ENCODE measurements around the gene CNOT3. TPM values are rescaled to one million over a fixed set of nuclear protein-coding genes. Genes with fewer than 3 reads are reported as not detected.

CNOT3 gene
- total and polyA plus RNA-seq, 8 donors: 35.2 to 75.0 (median 61.5) TPM

- H3K27me3 ChIP-seq: no peaks in the 10 kb centered on the region
- peaks cover 81 to 86% of the 10 kb centered on the region in 2 donors for H3K4me1 ChIP-seq
- no peak for DNase-seq
- no peaks in the 10 kb centered on the region for H3K9me3 ChIP-seq
- H3K4me3 ChIP-seq: peak overlapping the region in 1 of 2 donors; percentile 90
- TF ChIP-seq CTCF (IDR thresholded peaks at IDR 0.05): no peak
- peaks cover 3 to 77% of the 10 kb centered on the region in 2 donors for H3K36me3 ChIP-seq
- intact Hi-C loops (cut with DNase I): no loop called here
- ATAC-seq: no peak
- peak overlapping the region in 1 of 2 donors; percentile 97 for H3K27ac ChIP-seq
Observed at GRCh38 chr19:54204767-54205468, 67.4 kb downstream of the CNOT3 start.

Other genes starting within 250 kb of the CNOT3 start
- gene CACNG7, start 228.5 kb upstream of the CNOT3 start, total RNA-seq: not detected
- under 1 TPM in 1 of 6 donors, not detected in 5; 0.06 TPM for gene CACNG7, start 228.5 kb upstream of the CNOT3 start, polyA plus RNA-seq (ENCODE audit: insufficient read length in 6 of 6)
- under 1 TPM in 1 of 2 donors, not detected in 1; 0.03 TPM for gene CACNG8, start 174.8 kb upstream of the CNOT3 start, total RNA-seq
- under 1 TPM; 0.04 to 0.15 (median 0.09) TPM for gene CACNG8, start 174.8 kb upstream of the CNOT3 start, polyA plus RNA-seq (ENCODE audit: insufficient read length in 6 of 6)
- gene CACNG6, start 146.1 kb upstream of the CNOT3 start, total RNA-seq: 1 to 10 TPM in 1 of 2 donors, not detected in 1; 2.5 TPM
- gene CACNG6, start 146.1 kb upstream of the CNOT3 start, polyA plus RNA-seq (ENCODE audit: insufficient read length in 6 of 6): 1 to 10 TPM in 1 of 6 donors, under 1 TPM in 5; 0.17 to 1.2 (median 0.41) TPM
- gene VSTM1, start 73.9 kb upstream of the CNOT3 start, total RNA-seq: 10 to 100 TPM in 1 of 2 donors, under 1 TPM in 1; 0.44 to 12.1 TPM
- under 1 TPM in 4 of 6 donors, not detected in 2; 0.20 to 0.32 (median 0.29) TPM for gene VSTM1, start 73.9 kb upstream of the CNOT3 start, polyA plus RNA-seq (ENCODE audit: insufficient read length in 6 of 6)
- gene TARM1, start 56.4 kb upstream of the CNOT3 start, total RNA-seq: not detected
- gene TARM1, start 56.4 kb upstream of the CNOT3 start, polyA plus RNA-seq (ENCODE audit: insufficient read length in 6 of 6): under 1 TPM in 5 of 6 donors, not detected in 1; 0.24 to 0.46 (median 0.31) TPM
- 10 to 100 TPM; 13.2 to 57.1 TPM for gene OSCAR, start 37.0 kb upstream of the CNOT3 start, total RNA-seq
- gene OSCAR, start 37.0 kb upstream of the CNOT3 start, polyA plus RNA-seq (ENCODE audit: insufficient read length in 6 of 6): under 1 TPM; 0.43 to 0.70 (median 0.56) TPM
- 100 to 1,000 TPM in 1 of 2 donors, 10 to 100 TPM in 1; 81.9 to 126 TPM for gene NDUFA3, start 34.9 kb upstream of the CNOT3 start, total RNA-seq
- 100 to 1,000 TPM in 3 of 6 donors, 10 to 100 TPM in 3; 60.4 to 117 (median 96.6) TPM for gene NDUFA3, start 34.9 kb upstream of the CNOT3 start, polyA plus RNA-seq (ENCODE audit: insufficient read length in 6 of 6)
- 10 to 100 TPM; 17.4 to 18.7 TPM for gene TFPT, start 22.1 kb upstream of the CNOT3 start, total RNA-seq
- gene TFPT, start 22.1 kb upstream of the CNOT3 start, polyA plus RNA-seq (ENCODE audit: insufficient read length in 6 of 6): 10 to 100 TPM; 14.3 to 19.9 (median 18.6) TPM
- 10 to 100 TPM; 46.8 to 49.5 TPM for gene PRPF31, start 22.0 kb upstream of the CNOT3 start, total RNA-seq
- gene PRPF31, start 22.0 kb upstream of the CNOT3 start, polyA plus RNA-seq (ENCODE audit: insufficient read length in 6 of 6): 10 to 100 TPM; 56.7 to 65.3 (median 63.5) TPM
- 1 to 10 TPM; 5.4 to 6.5 TPM for gene LENG1, start 22.0 kb downstream of the CNOT3 start, total RNA-seq
- gene LENG1, start 22.0 kb downstream of the CNOT3 start, polyA plus RNA-seq (ENCODE audit: insufficient read length in 6 of 6): 10 to 100 TPM in 1 of 6 donors, 1 to 10 TPM in 5; 6.6 to 10.9 (median 8.2) TPM
- gene TMC4, start 35.4 kb downstream of the CNOT3 start, total RNA-seq: 10 to 100 TPM; 45.3 to 74.0 TPM
- 10 to 100 TPM; 29.1 to 39.7 (median 32.0) TPM for gene TMC4, start 35.4 kb downstream of the CNOT3 start, polyA plus RNA-seq (ENCODE audit: insufficient read length in 6 of 6)
- gene MBOAT7, start 51.8 kb downstream of the CNOT3 start, total RNA-seq: 100 to 1,000 TPM in 1 of 2 donors, 10 to 100 TPM in 1; 98.5 to 102 TPM
- gene MBOAT7, start 51.8 kb downstream of the CNOT3 start, polyA plus RNA-seq (ENCODE audit: insufficient read length in 6 of 6): 10 to 100 TPM; 48.1 to 61.8 (median 51.7) TPM
- 10 to 100 TPM; 32.2 to 34.4 TPM for gene TSEN34, start 53.5 kb downstream of the CNOT3 start, total RNA-seq
- gene TSEN34, start 53.5 kb downstream of the CNOT3 start, polyA plus RNA-seq (ENCODE audit: insufficient read length in 6 of 6): 10 to 100 TPM; 39.7 to 60.6 (median 45.6) TPM
- gene RPS9, start 63.1 kb downstream of the CNOT3 start, total RNA-seq: 1,000 to 10,000 TPM; 1,023 to 1,099 TPM
- 1,000 to 10,000 TPM; 1,996 to 2,208 (median 2,085) TPM for gene RPS9, start 63.1 kb downstream of the CNOT3 start, polyA plus RNA-seq (ENCODE audit: insufficient read length in 6 of 6)
- 10 to 100 TPM; 21.8 to 90.8 TPM for gene LILRB3, start 85.2 kb downstream of the CNOT3 start, total RNA-seq
- 1 to 10 TPM; 2.1 to 3.0 (median 2.4) TPM for gene LILRB3, start 85.2 kb downstream of the CNOT3 start, polyA plus RNA-seq (ENCODE audit: insufficient read length in 6 of 6)
- 10 to 100 TPM in 1 of 2 donors, 1 to 10 TPM in 1; 7.3 to 51.5 TPM for gene LILRA6, start 105.0 kb downstream of the CNOT3 start, total RNA-seq
- under 1 TPM; 0.53 to 0.83 (median 0.64) TPM for gene LILRA6, start 105.0 kb downstream of the CNOT3 start, polyA plus RNA-seq (ENCODE audit: insufficient read length in 6 of 6)
- gene LILRB5, start 119.5 kb downstream of the CNOT3 start, total RNA-seq: 10 to 100 TPM; 11.9 to 16.5 TPM
- gene LILRB5, start 119.5 kb downstream of the CNOT3 start, polyA plus RNA-seq (ENCODE audit: insufficient read length in 6 of 6): 1 to 10 TPM; 3.3 to 4.9 (median 4.4) TPM
- 10 to 100 TPM; 10.5 to 54.9 TPM for gene LILRB2, start 143.3 kb downstream of the CNOT3 start, total RNA-seq
- 1 to 10 TPM; 1.2 to 2.2 (median 1.7) TPM for gene LILRB2, start 143.3 kb downstream of the CNOT3 start, polyA plus RNA-seq (ENCODE audit: insufficient read length in 6 of 6)
- 10 to 100 TPM in 1 of 2 donors, 1 to 10 TPM in 1; 4.2 to 52.8 TPM for gene LILRA5, start 175.4 kb downstream of the CNOT3 start, total RNA-seq
- gene LILRA5, start 175.4 kb downstream of the CNOT3 start, polyA plus RNA-seq (ENCODE audit: insufficient read length in 6 of 6): 1 to 10 TPM in 1 of 6 donors, under 1 TPM in 4, not detected in 1; 0.44 to 1.2 (median 0.67) TPM
- 1 to 10 TPM; 1.8 to 2.3 TPM for gene LILRA4, start 201.4 kb downstream of the CNOT3 start, total RNA-seq
- under 1 TPM in 2 of 6 donors, not detected in 4; 0.10 to 0.12 TPM for gene LILRA4, start 201.4 kb downstream of the CNOT3 start, polyA plus RNA-seq (ENCODE audit: insufficient read length in 6 of 6)
- gene LAIR1, start 227.2 kb downstream of the CNOT3 start, total RNA-seq: 100 to 1,000 TPM in 1 of 2 donors, 10 to 100 TPM in 1; 66.9 to 172 TPM
- gene LAIR1, start 227.2 kb downstream of the CNOT3 start, polyA plus RNA-seq (ENCODE audit: insufficient read length in 6 of 6): 10 to 100 TPM in 1 of 6 donors, 1 to 10 TPM in 5; 5.0 to 11.1 (median 6.4) TPM

Measured in left lung (tissue), 10 donors.